GM21526 (cell line): Measurements from ENCODE around the gene MIGA2.
"Not testable (repeated sequence)": the region's sequence is repeated elsewhere in the genome, so short reads cannot be mapped to it uniquely, and the experiment has no call there.

ENCODE experiments used
- ATAC-seq: cut with Tn5 transposase; IDR thresholded peaks from one replicate; pipeline ENCODE4 v1.9.1; 2021; ENCODE audit warnings: moderate library complexity; ENCODE audit not compliant: unreplicated experiment, low FRiP score

MIGA2 gene

GRCh38 chr9:129098328-129098727 is 61.9 kb downstream of the MIGA2 start:
- ATAC-seq, result no peak

- ATAC-seq, result no peak
These were observed 64.2 kb downstream of the MIGA2 start for GRCh38 chr9:129100383-129101169.

- no peak for ATAC-seq
These were observed 64.9 kb downstream of the MIGA2 start for GRCh38 chr9:129101279-129101678.

DNA sequence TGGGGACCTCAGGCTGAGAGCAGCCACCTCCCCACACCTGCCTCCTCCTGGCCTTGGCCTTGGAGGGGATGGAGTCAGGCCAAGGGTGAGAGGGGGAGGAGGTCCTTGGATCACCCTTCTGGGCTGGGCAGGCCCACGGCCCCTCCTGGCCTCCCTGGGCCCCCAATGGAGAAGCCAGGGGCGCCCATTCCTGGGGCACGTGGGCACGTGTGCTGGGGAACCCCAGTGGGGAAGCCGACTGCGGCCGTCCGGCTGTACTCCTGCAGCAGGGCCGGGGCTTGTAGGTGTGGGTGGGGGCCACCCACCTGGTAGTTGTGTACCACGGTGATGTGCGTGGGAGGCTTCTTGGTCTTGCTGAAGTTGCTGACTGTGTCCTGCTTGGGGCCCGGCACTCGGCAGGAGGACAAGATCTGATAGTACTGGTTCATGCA is 65.7 kb downstream of the MIGA2 start:
- no peak for ATAC-seq

GRCh38 chr9:129102791-129103594 is 66.6 kb downstream of the MIGA2 start:
- no peak for ATAC-seq

DNA sequence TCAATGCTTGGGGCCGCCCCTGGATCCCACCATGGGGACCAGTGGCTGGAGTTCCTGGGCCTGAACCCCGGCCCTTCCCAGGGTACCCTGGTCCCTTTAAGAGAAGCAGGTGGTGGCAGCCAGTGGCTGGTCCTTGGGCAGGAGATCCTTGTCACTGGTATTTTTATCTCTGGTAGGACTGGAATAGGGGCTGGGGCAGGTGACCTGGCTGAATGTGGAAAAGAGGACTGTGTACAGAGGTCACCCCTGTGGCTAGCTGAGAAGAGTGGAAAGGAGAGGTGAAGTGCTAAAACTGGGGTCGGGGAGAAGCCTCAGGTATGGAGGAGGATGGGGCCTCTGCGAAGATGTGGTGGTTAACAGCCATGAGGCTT is 67.2 kb downstream of the MIGA2 start:
- no peak for ATAC-seq

DNA sequence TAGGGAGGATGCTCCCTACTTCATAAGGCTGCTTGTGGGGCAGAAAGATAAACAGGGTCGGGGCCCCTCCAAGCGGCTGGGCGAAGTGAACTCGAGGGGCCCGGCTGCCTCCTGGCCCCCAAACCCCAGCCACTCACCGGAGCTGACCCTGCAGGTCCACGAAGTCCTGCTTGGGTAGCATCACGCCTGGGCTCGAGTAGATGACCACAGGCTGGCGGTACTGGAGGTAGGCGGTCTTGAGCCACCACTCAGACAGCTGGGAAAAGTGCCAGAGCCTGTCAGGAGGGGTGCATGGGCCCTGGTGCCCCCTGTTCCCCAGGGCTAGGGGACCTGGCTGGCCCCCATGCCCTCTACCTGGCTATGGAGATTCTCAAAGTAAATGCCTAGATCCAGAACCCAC is 67.6 kb downstream of the MIGA2 start:
- no peak for ATAC-seq

- ATAC-seq, result no peak
These were observed 69.7 kb downstream of the MIGA2 start for GRCh38 chr9:129105857-129106694.

- ATAC-seq, result no peak
These were observed 71.2 kb downstream of the MIGA2 start for GRCh38 chr9:129107651-129108050.

GRCh38 chr9:129108083-129108804 is 71.8 kb downstream of the MIGA2 start:
- ATAC-seq, result no peak

DNA sequence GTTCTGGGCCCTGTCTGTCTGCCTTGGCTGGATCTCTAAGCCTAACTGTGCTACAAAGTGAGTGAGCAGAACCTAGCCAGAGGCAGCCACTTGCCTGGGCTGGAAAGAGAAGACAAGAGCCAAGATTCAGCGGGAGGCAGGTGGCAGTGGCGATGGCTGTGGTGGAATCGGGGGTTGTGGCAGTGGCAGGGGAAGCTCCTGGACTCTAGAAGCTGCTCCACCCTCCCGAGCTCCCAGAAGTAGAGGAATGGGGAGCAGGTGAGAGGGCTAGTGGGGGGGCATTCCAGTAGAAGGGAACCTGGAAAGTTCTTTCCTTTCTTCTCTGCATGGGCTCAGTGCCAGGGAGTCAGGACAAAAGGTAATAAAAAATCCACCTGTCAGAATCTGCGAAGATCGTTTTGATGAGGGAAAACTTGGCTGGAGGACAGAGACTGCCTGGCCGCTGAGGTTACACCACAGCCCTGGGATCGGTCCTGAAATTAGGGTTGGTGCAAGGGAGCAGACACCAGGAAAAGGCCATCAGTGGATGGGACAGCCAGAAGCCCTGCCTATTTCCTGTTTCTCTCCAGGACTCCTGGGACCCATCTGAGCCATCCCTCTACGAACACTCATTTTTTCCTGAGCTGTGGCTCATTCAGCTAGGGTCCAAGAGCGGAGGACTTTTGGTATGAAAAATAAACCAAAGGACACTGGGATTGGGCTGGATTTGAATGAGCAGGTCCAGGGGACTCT is 72.5 kb downstream of the MIGA2 start:
- ATAC-seq, result no peak

GRCh38 chr9:129109537-129109903 is 73.1 kb downstream of the MIGA2 start:
- ATAC-seq, result no peak

DNA sequence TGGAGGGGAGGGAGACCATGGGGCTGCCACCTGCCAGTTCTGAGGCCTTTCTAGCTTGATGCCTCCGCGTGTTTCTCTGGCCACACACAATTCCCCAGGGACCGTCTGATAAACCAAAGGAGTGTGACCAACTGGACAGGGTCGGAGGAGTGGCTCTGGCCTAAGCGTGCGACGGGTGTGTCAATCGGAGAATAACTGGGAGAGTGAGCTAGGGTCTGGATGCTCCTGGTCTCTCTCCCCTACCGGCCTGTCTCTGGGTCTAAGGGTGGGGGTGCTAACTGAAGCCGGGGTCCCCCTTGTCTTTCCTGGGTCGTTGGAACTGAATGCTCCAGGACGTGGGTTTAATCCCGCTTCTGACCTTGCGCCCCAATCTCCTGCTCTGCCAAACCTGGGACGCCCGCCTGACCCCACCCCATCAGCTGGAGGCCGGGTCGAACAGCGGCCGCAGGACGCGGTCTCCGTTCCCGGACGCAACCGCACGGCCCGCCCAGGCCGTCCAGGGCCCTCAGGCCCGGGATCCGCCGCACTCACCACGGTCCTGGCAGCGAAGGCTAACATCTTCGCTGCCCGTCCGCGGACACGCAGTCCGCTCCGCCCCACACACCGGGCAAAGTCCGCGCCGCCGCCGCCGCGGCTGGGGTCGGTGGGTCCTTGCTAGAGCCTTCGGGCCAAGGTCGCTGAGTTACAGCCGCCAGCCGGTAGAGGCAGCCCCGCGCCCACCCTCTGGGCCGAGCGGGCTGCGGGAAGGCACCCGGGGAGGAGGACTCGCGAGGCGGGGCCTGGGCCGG is 73.7 kb downstream of the MIGA2 start:
- peak; percentile 8 for ATAC-seq

GRCh38 chr9:129110740-129111527 is 74.5 kb downstream of the MIGA2 start, which contains the start of the genes CRAT and PTPA:
Gene CRAT, minus strand, starts transcription at chr9:129110793. Its CDS starts 284 bp downstream, at chr9:129110509.
Gene PTPA, plus strand, starts transcription at chr9:129111415. Its CDS starts 186 bp downstream, at chr9:129111601.
- peak; percentile 69 for ATAC-seq

GRCh38 chr9:129111528-129112151 is 75.2 kb downstream of the MIGA2 start:
- ATAC-seq, result peak; percentile 35

- ATAC-seq, result not testable (repeated sequence)
These were observed 76.1 kb downstream of the MIGA2 start for GRCh38 chr9:129112526-129112925.

GRCh38 chr9:129113645-129114304 is 77.3 kb downstream of the MIGA2 start:
- ATAC-seq, result no peak
